Activated T-cell treated with anti-CD3 and anti-CD28 coated beads for 1 hour (primary cell): Measurements from ENCODE around the gene MTARC2.
"Not testable (repeated sequence)": the region's sequence is repeated elsewhere in the genome, so short reads cannot be mapped to it uniquely, and the experiment has no call there.

Experiments
- DNase-seq: peaks from one replicate; pipeline ENCODE4 v3.0.0-alpha.2; 2020; ENCODE audit warnings: low read depth

Gene MTARC2

GRCh38 chr1:220748089-220748934, at the start of gene MTARC2:
TSS of gene MTARC2 (plus strand) at chr1:220748322. CDS start at chr1:220748532, 210 bp downstream.
- DNase-seq = no peak

- DNase-seq = no peak
Observed at GRCh38 chr1:220698607-220699016, 49.5 kb upstream of the MTARC2 start.

- no peak for DNase-seq
Observed at GRCh38 chr1:220699044-220699443, 49.1 kb upstream of the MTARC2 start.

DNA sequence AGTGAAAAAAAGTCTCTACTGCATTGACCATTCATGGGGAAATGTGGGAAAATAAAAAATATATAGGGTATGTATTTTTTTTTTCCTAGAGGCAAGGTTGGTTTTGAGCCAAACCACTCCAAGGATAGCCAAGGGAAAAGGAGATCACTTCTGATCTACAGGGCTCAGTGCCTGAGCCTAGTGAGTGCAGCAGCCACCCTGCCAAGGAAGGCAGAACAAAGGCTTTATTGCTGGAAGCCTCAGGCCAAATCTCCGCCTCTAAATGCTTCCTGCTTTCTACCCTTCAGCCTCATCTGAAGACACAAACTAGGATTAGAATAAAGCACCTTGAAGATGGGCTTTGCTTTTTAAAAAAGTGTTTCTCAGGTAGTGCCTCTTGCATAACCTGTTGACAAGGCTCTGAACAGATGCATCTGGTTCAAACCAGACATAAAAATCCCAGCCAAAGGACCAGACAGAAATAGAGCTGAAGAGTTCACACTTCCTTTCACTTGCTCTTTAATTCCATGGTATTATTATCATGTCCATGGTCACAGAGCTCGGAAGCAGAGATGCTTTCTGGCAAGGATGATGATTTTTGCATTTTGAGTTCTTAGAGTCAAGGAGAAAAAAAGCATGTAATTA, 47.5 kb upstream of the MTARC2 start:
- DNase-seq = no peak

- DNase-seq = no peak
Observed at GRCh38 chr1:220701974-220702373, 46.1 kb upstream of the MTARC2 start.

DNA sequence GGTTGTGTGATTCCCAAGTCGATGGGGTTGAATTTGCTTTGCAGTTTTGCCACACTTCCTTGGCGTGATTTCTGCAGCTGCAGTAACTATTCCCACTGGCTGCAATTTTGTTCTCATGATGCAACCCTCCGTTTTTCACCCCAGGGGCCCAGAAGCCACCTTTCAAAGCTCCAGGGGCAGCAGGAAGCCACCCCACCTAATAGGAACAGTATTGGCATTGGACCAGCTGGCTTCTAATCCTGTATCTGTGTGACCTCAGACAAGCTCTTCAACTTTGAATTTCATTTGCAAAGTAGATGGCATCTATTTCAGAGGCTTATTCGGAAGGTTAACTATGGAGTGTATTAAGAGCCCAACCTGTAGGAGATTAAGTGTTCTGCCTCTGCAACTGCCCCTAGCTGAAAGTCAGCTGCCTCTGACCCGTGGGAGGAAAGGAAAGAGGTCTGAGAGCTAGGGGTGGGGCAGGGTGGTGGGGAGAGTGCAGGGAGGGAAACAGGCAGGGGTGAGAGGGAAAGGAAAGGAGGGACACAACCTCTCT, 45.3 kb upstream of the MTARC2 start:
- DNase-seq = no peak

DNA sequence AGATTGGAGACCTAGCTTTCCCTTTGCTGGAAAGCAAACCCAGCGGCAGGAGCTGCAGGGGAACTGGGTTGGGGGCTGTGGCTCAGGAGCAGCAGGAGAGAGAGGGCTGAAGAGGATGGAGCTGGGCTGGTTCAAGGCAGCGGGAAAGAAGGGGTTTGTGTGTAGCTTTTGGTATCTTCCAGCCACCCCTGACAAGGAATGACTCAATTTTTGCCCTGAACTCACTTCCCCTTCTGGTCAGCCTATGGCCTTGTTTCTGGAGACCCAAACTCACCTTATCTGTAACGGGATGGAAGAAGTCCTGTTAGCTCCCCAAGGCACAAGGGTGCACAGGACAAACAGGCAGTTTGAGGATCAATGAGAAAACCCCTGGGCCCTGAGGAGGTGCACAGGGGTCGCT, 44.8 kb upstream of the MTARC2 start:
- DNase-seq = no peak

GRCh38 chr1:220705782-220706181, 42.3 kb upstream of the MTARC2 start:
- no peak for DNase-seq

DNA sequence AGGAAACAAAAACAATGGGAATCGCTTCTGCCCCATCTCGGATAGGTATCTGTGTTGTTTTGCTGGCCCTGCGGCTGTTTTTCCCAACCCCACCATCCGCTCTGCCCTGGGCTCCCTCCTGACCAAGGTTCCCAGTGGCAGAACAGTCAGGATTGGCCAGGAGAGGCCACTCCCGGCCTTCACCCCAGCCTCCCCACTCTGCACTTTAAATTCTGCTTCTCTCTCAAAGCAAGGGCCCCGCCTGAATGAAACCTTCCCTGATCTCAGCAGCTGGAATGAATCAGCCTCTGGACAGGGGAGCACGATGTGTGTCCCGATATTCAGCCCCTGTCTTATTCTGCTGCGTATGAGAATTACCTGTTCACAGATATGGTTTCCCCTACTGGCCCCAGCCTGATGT, 41.6 kb upstream of the MTARC2 start:
- DNase-seq = no peak

DNA sequence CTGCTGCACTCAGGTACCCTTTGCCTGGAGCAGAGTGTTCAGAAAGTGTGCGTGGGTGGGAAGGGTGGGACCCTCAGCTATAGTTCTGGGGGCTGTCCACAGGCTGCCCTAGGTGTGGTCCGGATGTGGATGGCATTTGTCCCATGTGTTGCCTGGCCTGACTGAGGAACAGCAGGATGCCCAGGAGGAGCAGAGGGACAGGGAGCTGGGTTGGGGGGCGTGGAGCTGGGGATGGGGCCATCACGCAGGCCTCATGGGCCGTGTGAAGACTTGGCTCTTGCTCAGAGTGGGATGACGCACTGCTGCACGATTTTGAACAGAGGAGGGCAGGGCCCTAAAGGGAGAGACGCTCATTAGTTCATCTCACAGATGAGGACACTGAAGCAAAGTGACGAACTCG, 41.0 kb upstream of the MTARC2 start:
- DNase-seq = no peak

DNA sequence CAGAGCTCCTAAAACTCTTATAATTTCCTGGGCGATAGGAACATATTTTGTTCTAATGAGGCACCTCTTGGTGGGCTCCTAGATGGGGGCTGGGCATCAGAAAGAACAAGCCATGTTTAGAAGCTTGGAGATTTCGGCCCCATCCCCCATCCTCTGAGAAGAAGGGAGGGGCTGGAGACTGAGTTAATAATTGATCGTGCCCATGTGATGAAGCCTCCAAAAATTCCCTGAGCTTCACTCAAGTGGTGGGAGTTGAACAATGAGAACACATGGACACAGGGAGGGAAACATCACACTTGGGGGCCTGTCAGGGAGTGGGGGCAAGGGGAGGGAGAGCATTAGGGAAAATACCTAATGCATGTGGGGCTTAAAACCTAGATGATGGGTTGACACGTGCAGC, 39.9 kb upstream of the MTARC2 start:
- DNase-seq = no peak

DNA sequence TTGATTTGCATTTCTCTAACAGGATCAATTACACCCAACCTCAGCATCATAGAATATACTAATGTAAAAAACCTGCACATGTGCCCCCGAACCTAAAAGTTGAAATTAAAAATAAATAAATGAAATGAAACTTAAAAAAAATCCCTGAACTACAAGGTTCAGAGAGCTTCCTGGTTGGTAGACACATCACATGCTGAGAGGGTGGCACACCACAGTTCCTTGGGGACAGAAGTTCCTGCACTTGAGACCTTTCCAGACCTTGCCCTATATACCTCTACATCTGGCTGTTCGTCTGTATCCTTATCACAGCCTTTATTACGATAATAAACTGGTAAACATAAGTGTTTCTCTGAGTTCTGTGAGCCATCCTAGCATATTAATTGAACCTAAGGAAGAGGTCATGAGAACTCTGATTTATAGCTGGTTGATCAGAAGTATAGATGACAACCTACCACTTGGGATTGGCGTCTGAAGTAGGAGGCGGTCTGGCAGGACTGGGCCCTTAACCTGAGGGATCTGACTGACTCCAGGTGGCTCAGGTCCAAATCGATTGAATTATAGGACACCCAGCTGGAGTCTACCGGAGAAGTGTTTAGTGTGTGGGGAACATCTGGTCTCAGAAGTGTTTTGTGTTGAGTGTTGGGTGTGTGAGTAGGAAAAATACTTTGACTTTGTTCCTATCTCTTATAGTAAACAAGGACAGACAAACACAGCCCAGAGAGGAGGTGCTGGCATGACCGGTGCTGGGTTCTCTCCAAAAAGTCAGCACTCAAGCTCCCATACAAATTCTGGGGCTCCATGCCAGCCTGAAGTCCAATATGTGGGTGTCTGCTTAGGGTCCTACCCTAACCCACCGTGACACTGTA, 39.0 kb upstream of the MTARC2 start:
- no peak for DNase-seq

DNA sequence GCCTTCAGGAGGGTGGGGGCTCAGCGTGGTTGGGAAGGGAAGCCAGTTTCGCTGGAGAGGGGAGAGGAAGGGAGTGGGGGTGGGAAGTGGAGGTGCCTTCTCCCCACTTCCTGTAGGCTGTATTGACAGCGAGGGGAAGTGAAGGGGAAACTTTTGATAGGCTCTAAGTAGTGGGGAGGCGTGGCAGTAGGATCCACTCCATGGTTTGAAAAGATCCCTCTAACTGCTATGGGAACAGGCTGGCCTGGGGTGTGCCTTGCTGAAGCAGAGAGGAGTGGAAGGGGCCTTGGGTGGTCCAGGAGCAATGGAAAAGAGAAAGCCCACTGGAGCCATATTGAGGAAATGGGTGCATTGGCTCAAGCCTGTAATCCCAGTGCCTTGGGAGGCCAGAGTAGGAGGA, 37.8 kb upstream of the MTARC2 start:
- no peak for DNase-seq

DNA sequence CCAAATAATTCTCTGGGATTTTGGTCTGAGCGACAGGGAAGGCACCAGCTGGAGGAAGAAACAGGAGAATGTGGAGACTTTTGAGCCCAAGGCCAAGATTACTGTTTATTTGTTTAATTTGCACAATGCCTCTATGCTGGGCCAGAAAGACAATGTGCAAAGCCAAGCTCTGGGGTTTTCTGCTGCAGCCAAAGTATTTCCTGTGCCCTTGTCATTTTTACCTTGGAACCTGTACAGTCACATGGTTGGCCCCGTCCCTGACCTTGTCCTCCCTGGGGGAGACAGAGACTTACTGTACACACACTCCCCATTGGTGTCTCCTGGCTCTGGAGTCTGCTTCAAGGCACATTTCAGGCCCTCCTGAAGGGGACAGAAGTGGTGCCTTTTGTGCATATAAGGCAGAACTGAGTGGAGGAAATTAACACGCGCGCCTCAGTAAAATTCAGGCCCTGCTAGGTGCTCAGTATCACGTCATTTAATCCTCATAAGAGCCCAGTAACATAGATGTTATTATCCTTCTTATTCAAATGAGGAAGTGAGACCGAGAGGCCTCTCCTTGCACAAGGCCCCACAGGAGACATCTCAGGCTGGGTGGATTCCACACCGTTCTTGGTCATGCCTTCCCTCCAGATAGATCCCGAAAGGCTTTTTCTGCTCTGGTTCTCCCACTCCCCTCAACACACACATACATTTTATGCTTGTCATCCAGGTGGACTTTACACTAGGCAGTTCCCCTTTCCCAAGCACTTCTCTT, 36.9 kb upstream of the MTARC2 start:
- DNase-seq = no peak

GRCh38 chr1:220715986-220716385, 32.1 kb upstream of the MTARC2 start:
- DNase-seq = not testable (repeated sequence)

DNA sequence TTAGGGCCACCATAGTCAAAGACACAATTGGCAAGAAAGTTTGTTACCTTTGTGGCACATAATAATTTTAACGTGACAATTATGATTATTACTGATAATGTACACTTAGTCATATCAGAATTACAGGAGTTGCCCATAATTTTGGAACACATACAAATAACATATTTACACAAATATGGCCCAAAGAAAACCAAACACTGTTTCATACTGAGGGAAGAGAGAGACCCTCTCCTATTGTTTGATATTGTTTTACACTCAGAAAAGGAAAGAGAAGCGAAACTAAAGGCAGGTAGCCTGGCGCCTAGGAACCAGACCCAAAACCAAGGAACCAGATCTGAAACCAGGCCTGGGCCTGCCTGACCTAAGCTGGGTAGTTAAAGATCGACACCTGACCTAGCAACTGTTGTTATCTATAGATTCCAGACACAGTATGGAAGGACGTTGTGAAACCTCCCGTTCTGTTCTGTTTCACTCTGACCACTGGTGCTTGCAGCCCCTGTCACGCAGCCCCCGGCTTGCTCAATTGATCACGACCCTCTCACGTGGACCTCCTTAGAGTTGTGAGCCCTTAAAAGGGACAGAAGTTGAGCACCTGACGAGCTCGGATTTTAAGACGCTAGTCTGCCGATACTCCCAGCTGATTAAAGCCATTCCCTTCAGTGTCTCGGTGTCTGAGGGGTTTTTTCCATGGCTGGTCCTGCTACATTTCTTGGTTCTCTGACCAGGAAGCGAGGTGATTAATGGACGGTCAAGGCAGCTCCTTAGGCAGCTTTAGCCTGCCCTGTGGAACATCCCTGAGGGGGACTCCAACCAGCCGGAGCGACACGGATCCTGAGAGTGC, 30.1 kb upstream of the MTARC2 start:
- no peak for DNase-seq

- DNase-seq = not testable (repeated sequence)
Observed at GRCh38 chr1:220721266-220721665, 26.9 kb upstream of the MTARC2 start.

GRCh38 chr1:220726634-220727033, 21.5 kb upstream of the MTARC2 start:
- no peak for DNase-seq

DNA sequence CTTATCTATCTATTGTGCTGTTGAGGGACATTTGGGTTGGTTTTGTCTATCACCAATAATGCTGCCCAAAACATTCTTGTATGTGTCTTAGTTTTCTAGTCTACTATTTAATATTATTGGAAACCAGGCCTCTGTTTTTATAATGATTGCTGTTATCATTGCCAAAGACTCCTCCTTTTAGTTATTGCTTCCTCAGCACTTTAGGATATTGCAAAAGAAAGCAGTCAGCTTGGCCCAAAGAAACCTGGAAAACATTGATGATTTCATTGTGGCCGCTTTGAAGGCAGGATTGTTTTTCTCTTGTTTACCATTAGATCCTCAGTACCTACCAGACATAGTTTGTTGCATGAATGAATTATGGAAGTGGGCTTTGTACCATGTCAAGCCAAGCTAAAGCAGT, 20.6 kb upstream of the MTARC2 start:
- no peak for DNase-seq

GRCh38 chr1:220730486-220730885, 17.6 kb upstream of the MTARC2 start:
- no peak for DNase-seq

GRCh38 chr1:220732137-220732536, 16.0 kb upstream of the MTARC2 start:
- DNase-seq = no peak
